ENCODE results near the gene C12orf76. TPM values are rescaled to one million over a fixed set of nuclear protein-coding genes. Genes with fewer than 3 reads are reported as not detected.

Gene C12orf76
- total and polyA plus RNA-seq, 7 donors = 3.0 to 20.1 (median 11.3) TPM

DNA sequence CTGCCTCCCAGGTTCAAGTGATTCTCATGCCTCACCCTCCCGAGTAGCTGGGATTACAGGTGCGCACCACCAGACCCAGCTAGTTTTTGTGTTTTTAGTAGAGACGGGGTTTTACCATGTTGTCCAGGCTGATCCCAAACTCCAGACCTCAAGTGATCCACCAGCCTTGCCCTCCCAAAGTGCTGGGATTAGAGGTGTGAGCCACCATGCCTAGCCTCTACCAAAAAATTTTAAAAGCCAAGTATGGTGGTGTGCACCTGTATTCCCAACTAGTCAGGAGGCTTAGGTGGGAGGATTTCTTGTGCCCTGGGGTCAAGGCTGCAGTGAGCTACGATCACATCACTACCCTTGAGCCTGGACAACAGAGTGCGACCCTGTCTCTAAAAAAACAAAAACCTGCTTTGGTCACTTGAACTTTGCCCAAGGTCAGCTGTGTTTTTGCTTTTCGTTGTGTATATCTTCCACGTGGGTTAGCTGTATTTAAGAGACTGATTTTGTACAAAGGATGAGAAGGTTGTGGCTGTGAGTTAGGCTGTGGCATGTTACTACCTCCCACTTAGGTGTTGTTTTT, 12.7 kb downstream of the C12orf76 start:
- intact Hi-C loops (cut with DNase I) = no loop called here
- no peak overlapping the region for H3K27ac ChIP-seq
- H3K4me3 ChIP-seq = no peak overlapping the region
- no peaks in the 10 kb centered on the region for H3K27me3 ChIP-seq
- peaks cover 0 to 71% (median 23%) of the 10 kb centered on the region in 4 donors for H3K36me3 ChIP-seq
- no peak for TF ChIP-seq EP300 (IDR thresholded peaks at IDR 0.05)
- TF ChIP-seq POLR2AphosphoS5 (IDR thresholded peaks at IDR 0.05) = no peak
- TF ChIP-seq CTCF (IDR thresholded peaks at IDR 0.05) = no peak
- TF ChIP-seq POLR2A (IDR thresholded peaks at IDR 0.05) = no peak
- peaks cover 0 to 15% (median 14%) of the 10 kb centered on the region in 4 donors for H3K4me1 ChIP-seq
- no peak for DNase-seq
- WGBS, 2 donors = 88 to 94% methylated on average over 7 of the region's 7 CpGs
- no peaks in the 10 kb centered on the region for H3K9me3 ChIP-seq

GRCh38 chr12:110033888-110034287, 14.4 kb downstream of the C12orf76 start:
- TF ChIP-seq EP300 (IDR thresholded peaks at IDR 0.05) (no peak), CTCF (IDR thresholded peaks at IDR 0.05) (no peak), POLR2A (IDR thresholded peaks at IDR 0.05) (no peak), POLR2AphosphoS5 (IDR thresholded peaks at IDR 0.05) (no peak)
- intact Hi-C loops (cut with DNase I) = no loop called here
- H3K36me3 ChIP-seq = peaks cover 0 to 88% (median 27%) of the 10 kb centered on the region in 4 donors
- no peaks in the 10 kb centered on the region for H3K27me3 ChIP-seq
- H3K4me3 ChIP-seq = no peak overlapping the region
- H3K9me3 ChIP-seq = no peaks in the 10 kb centered on the region
- 95% methylated on average over 3 of the region's 3 CpGs for WGBS, 2 donors
- no peak for DNase-seq
- H3K4me1 ChIP-seq = peaks cover 0 to 8% (median 5%) of the 10 kb centered on the region in 4 donors
- no peak overlapping the region for H3K27ac ChIP-seq

DNA sequence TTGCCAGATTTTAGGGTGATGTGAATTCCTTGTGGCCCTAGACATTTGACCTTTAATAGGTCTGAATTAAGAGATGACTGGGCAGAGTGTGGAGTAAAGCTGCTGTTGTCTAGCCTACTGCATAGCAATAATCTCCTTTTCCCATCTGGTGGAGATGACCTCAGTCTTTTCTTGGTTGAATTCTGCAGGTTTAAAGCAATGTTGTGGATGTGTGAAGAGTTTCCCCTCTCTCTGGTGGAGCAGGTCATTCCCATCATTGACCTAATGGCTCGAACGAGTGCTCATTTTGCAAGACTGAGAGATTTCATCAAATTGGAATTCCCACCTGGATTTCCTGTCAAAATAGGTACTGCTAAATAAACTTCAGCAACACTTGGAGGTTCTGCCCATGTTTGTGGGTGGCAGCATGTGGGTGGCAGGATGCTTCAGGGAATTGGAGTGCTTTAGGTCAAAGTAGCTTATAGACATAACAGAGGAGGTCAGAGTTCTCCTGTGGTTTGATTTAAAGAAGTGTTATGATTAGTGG, 19.0 kb downstream of the C12orf76 start:
- Histone ChIP-seq H3K36me3 (peaks cover 0 to 81% (median 23%) of the 10 kb centered on the region in 4 donors), H3K9me3 (no peaks in the 10 kb centered on the region), H3K4me1 (peaks cover 0 to 9% (median 7%) of the 10 kb centered on the region in 4 donors), H3K4me3 (no peak overlapping the region), H3K27me3 (no peaks in the 10 kb centered on the region), H3K27ac (no peak overlapping the region)
- DNase-seq = no peak
- 95 to 96% methylated on average over 2 of the region's 2 CpGs for WGBS, 2 donors
- intact Hi-C loops (cut with DNase I) = no loop called here
- TF ChIP-seq CTCF (IDR thresholded peaks at IDR 0.05) = no peak
- TF ChIP-seq POLR2A (IDR thresholded peaks at IDR 0.05) = no peak
- TF ChIP-seq EP300 (IDR thresholded peaks at IDR 0.05) = no peak
- no peak for TF ChIP-seq POLR2AphosphoS5 (IDR thresholded peaks at IDR 0.05)

GRCh38 chr12:110028323-110028722, 20.0 kb downstream of the C12orf76 start:
- WGBS, 2 donors = 92 to 93% methylated on average over 6 of the region's 6 CpGs
- H3K27ac ChIP-seq = no peak overlapping the region
- peaks cover 0 to 20% (median 12%) of the 10 kb centered on the region in 4 donors for H3K4me1 ChIP-seq
- TF ChIP-seq POLR2AphosphoS5 (IDR thresholded peaks at IDR 0.05) = no peak
- TF ChIP-seq CTCF (IDR thresholded peaks at IDR 0.05) = no peak
- TF ChIP-seq EP300 (IDR thresholded peaks at IDR 0.05) = no peak
- TF ChIP-seq POLR2A (IDR thresholded peaks at IDR 0.05) = no peak
- DNase-seq = no peak
- no peaks in the 10 kb centered on the region for H3K27me3 ChIP-seq
- intact Hi-C loops (cut with DNase I) = no loop called here
- H3K36me3 ChIP-seq = peaks cover 0 to 79% (median 18%) of the 10 kb centered on the region in 4 donors
- H3K9me3 ChIP-seq = no peaks in the 10 kb centered on the region
- H3K4me3 ChIP-seq = no peak overlapping the region

All from sigmoid colon (tissue), 7 donors.